HG03439 (cell line): ENCODE data around the gene LONP2.

Source experiments
- ATAC-seq: cut with Tn5 transposase; IDR thresholded peaks from one replicate; pipeline ENCODE4 v1.9.1; 2021; ENCODE audit warnings: mild to moderate bottlenecking, moderate library complexity; ENCODE audit not compliant: unreplicated experiment

LONP2 gene, protein sequence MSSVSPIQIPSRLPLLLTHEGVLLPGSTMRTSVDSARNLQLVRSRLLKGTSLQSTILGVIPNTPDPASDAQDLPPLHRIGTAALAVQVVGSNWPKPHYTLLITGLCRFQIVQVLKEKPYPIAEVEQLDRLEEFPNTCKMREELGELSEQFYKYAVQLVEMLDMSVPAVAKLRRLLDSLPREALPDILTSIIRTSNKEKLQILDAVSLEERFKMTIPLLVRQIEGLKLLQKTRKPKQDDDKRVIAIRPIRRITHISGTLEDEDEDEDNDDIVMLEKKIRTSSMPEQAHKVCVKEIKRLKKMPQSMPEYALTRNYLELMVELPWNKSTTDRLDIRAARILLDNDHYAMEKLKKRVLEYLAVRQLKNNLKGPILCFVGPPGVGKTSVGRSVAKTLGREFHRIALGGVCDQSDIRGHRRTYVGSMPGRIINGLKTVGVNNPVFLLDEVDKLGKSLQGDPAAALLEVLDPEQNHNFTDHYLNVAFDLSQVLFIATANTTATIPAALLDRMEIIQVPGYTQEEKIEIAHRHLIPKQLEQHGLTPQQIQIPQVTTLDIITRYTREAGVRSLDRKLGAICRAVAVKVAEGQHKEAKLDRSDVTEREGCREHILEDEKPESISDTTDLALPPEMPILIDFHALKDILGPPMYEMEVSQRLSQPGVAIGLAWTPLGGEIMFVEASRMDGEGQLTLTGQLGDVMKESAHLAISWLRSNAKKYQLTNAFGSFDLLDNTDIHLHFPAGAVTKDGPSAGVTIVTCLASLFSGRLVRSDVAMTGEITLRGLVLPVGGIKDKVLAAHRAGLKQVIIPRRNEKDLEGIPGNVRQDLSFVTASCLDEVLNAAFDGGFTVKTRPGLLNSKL

GRCh38 chr16:48244080-48244862 lies at the start of gene LONP2:
TSS of gene LONP2 (plus strand) at chr16:48244300. CDS start at chr16:48244389, 89 bp downstream.
- peak; percentile 95 for ATAC-seq

DNA sequence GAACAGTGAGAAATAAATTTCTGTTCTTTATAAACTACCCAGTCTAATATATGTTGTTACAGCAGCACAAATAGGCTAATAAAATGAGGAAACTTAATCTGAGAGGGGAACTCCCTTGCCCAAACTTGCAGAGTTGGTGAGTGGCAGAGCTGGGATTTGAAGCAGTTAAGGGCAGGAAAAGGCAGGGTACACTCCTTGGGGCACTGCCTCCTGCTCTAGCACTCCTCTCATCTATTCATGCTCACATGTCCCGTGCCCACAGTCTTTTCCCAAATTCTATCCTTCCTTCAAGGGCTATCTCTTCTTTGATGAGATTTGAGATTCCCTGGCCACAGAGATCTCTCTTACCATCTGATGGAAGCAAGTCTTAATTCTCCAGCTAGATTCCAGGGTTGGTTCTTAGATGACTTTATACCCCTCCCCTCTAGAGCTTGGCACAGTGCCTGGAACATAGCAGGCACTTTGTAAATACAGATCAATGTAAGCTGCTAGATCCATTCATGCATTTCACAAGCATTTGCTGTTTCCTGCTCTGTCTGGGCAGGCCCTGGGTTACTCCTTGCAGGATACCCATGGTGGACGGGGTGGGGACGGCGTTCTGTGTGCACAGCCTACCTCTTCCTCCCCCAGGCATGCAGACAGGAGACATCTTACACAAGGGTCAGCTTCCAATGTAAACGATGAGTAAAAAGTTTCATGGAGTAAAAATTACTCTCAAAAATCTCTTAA lies 49.1 kb upstream of the LONP2 start:
- ATAC-seq = no peak

DNA sequence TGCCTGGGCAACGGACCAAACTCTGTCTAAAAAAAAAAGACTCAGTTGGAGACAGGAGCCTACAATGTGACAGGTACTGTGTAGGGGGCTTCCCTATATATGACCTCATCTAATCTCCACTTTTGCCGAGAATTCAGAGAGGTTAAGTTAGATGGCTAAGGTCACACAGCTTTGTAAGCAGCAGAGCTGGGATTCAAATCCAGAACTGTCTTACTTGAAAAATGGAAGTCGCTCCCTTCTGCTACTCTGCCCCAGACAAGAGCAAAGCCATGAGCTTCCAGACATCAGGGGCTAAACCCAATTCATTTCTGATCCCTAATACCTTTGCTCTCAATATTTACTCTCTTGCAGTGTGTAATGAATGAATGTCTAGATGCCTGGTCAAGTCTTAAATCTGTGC lies 46.8 kb upstream of the LONP2 start:
- ATAC-seq = no peak

DNA sequence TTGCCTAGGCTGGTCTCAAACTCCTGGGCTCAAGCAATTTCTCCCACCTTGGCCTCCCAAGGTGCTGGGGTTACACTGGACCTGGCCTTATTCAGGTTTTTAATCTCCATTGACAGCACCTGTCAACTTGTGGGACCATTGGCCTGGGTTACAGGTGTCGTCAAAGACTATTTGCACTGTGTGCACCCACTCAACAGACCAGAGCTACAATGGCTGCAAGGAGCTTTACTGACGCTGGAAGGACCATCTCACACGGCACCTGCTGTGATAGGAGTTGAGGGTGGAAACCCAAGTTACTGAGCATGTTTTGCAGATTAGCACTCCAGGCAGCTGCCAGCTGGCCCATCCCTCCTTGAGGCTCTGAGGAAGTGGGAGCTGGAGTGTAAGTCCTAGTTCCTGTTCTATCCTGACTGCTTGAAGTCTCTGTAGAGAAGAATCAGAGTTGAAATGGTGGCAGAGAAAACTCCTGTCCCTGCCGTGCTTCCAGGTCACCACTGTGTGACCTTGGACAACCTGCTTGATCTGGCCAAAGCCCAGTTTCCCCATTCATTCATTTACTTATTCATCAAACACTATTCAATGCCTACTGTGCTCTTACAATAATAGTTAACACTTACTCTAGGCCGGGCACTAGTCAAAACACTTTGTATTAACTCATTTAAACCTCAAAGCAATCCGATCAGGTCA lies 42.4 kb upstream of the LONP2 start:
- ATAC-seq = no peak

DNA sequence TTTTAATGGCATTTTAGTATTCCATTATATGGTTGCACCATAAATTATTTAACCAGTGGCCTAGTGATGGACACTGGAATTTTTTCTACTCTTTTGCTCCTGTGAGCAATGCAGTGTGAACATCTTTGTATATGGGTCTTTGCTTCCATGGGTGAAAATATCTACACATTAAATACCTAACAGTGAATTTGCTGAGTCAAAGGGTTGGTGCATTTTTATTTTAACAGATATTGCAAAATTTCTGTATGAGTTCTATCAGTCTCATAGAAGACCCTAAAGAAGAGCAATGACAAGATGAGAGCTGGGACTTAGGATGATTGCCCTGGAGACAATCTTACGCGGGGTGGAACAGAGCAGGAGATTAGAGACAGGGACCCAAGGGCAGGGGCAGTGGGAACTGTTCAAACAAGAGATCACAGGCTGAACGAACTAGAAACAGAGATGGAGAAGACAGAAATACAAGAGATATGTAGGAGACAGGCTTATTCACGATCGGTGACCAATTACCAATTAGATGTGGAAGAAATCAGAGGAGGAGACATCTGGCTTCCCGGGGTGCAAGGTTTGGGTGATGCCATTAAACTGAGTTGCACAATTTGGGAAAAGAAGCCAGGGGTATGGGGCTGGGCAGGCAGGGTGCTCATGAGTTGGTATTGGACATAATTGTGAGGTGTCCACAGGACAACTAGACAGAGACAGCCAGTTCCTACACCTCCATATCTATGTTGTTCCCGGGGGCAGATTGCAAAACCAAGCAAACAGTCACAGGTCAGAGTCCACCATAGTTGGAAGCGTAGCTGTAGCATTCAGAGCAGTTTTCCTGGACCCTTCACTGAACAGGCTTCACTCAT lies 39.9 kb upstream of the LONP2 start:
- no peak for ATAC-seq

DNA sequence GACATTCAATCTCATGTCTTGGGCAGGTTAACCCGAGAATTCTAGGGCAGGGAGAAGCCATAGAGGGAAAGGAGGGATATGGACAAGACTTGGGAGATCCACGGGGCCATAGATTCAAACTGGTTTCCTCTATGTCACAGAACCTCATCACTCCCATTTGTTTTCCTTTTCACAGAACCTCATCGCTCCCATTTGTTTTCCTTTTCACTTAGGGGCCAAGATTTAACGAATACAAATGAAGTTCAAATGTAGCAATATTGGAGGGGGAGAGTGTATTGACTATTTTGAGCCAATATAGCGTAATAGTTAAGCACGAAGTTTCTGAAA lies 39.3 kb upstream of the LONP2 start:
- ATAC-seq = no peak

- ATAC-seq = no peak
These were observed 37.4 kb upstream of the LONP2 start for GRCh38 chr16:48206594-48207242.

DNA sequence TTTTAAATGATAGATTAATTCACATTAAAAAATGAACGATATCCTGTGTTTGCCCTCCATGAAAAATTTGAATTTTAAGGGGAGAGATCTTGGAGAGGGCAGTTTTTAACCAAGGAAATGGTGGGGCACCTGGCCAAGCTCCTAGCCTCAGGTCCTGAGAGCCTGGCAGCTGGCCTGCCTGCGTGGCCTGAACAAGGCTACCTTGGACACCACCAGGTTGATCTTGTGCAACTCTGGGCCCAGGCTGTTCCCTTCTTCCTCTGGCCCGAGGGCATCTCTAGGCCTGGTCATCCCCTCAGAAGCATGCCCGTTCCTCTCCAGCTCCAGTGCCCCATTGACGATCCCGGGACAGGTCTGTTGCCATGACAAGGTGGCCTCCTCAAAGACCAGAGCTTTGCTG lies 33.4 kb upstream of the LONP2 start:
- no peak for ATAC-seq

- no peak for ATAC-seq
These were observed 32.1 kb upstream of the LONP2 start for GRCh38 chr16:48212033-48212432.

DNA sequence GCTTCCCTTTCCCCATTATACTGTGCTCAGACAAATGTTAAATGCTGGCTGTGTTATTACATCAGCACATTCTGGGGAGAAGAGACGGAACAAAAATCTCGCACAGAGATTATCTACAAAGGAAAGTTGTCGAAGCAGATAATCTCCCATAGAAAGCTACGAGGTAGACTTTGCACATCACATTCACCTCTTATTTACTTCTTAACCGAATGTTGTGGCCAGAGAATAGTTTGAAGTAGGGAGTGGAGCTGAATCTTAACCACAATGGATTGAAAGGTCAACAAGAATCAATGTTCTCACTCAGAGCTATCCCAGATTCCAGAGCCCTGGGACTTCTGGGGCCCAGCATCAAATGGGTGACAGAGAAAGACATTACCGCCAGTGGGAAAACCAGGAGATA lies 28.4 kb upstream of the LONP2 start:
- ATAC-seq = no peak

DNA sequence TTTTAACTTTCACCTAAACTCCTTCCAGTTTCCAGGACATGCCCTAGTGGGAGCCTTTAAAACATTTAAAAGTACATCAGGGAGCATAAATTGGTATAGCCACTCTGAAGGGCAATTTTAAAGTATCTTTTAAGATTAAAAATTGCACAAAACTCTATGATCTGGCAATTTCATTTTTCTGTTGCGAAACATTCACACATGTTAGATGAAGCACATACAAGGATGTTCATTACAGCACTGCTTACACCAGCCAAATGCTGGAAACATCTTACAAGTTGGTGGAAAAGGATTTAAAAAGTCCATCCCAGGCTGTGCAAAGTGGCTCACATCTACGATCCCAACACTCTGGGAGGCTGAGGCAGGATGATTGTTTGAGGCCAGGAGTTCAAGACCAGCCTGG lies 26.4 kb upstream of the LONP2 start:
- no peak for ATAC-seq

DNA sequence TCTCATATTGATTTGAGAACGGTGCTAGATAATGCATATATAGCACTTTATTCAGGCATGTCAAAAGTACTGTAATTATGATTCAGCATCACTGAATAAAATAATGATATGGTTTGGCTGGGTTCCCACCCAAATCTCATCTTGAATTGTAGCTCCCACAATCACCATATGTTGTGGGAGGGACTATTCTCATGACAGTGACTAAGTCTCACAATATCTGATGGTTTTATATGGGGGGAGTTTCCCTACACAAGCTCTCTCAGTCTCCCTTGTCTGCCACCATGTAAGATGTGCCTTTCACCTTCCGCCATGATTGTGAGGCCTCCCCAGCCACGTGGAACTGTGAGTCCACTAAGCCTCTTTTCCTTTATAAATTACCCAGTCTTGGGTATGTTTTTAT lies 25.6 kb upstream of the LONP2 start:
- no peak for ATAC-seq

GRCh38 chr16:48220891-48221290 lies 23.2 kb upstream of the LONP2 start:
- no peak for ATAC-seq

DNA sequence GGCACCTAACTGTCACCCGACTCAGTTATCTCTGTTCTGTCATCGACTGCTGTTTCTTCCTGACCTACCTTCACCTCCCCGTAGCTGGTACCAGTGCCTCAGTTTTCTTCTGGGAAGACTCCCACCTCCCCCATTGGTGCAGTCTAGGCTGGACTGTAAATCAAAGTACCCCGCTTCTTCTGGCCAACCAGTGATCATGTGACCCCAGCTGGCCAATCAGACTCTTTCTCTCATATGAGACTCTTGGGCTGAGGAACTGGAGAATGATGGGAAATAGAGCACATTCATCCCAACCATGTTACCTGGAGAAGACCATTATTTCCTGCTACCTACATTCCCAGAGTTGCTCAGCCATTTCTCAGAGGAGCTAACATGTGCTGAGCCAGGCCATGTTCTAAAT lies 20.6 kb upstream of the LONP2 start:
- no peak for ATAC-seq

DNA sequence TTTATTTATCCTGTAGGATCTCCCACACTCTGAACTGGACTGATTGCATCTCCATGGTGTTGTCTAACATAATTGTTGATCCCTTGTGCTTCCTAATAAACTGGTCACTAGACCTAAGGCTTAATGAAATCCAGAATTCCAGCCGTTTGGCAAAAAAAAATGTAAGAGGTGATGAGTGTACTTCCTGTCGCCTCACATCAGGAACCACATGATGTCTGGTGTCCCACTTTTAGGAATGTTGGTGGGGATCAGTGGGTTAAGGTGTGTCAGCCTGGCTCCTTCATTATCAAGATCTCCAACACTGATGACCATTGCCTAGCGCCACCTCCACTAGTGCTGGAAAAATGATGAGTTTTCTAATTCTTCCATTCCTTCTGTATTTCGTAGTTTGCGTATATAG lies 18.6 kb upstream of the LONP2 start:
- no peak for ATAC-seq

GRCh38 chr16:48231727-48232492 lies 12.2 kb upstream of the LONP2 start:
- no peak for ATAC-seq

DNA sequence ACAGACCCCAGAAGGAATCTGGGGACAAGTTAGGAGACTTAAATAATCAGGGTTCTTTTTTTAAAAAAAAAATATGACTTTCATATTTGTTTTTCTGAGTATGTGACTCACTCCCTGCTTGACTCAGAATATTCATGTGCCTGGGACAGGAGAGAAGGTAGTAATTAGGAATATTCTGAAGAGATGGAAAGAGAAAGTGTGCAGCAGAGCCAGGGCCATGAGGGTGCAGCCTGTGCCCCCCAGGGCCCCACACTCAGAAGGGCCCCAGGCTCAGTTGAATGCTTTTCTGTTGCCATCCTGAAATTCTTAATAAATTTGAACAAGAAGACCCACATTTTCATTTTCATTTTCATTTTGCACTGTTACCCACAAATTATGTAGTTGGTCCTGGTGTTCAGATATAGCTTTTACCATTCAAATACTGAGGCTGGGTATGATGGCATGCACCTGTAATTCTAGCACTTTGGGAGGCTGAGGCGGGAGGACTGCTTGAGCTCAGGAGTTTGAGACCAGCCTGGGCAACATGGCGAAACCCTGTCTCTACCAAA lies 11.5 kb upstream of the LONP2 start:
- ATAC-seq = no peak

DNA sequence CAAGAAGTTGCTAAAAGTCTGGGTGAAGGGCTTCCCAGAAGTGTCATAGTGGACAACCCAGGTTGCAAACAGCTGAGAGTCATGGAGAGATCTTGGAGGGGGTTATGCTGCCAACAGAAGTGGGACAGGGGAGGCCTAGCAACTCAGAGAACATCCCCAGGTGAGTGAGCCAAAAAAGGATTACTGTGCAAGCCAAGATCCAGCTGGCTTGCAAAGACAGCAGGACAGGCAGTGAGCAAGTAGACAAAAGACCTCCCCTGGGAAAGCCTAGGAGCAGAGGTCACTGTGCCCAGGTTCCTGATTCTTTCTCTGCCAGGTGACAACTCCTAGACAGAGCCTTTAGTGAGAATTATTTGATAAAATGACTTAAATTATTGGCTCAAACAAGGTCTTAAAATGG lies 9.5 kb upstream of the LONP2 start:
- ATAC-seq = no peak
